Nephron (organoid): ENCODE measurements around the gene SLC29A4.
"Not testable (repeated sequence)": the region's sequence is repeated elsewhere in the genome, so short reads cannot be mapped to it uniquely, and the experiment has no call there.

Experiments used
- H3K27ac Mint-ChIP-seq, 3 experiments: 2 replicates each; pipeline ENCODE4 v1.8.0; 2020; ENCODE audit warnings: mixed read lengths in 3 of 3, mild to moderate bottlenecking in 2 of 3, moderate library complexity in 1 of 3
- H3K27me3 Mint-ChIP-seq: 2 replicates; pipeline ENCODE4 v1.8.0; 2021; ENCODE audit warnings: low read depth, mild to moderate bottlenecking, moderate library complexity, mixed read lengths
- H3K36me3 Mint-ChIP-seq: 2 replicates; pipeline ENCODE4 v1.8.0; 2020; ENCODE audit warnings: low read depth, mixed read lengths
- H3K4me1 Mint-ChIP-seq: 2 replicates; pipeline ENCODE4 v1.8.0; 2020; ENCODE audit warnings: mixed read lengths
- H3K4me3 Mint-ChIP-seq, 3 experiments: 2 replicates each; pipeline ENCODE4 v1.8.0; 2020; ENCODE audit warnings: mild to moderate bottlenecking in 3 of 3, mixed read lengths in 3 of 3, moderate library complexity in 2 of 3
- H3K9me3 Mint-ChIP-seq: 2 replicates; pipeline ENCODE4 v1.8.0; 2020; ENCODE audit warnings: mixed read lengths
- CTCF ChIP-seq, 3 experiments: fragments of 200-600 bp; sonication (generic); IDR thresholded peaks; one replicate each; pipeline ENCODE4 v1.5.0; 2021; ENCODE audit warnings: antibody characterized with exemption in 3 of 3; ENCODE audit not compliant: unreplicated experiment in 3 of 3

The SLC29A4 gene

DNA sequence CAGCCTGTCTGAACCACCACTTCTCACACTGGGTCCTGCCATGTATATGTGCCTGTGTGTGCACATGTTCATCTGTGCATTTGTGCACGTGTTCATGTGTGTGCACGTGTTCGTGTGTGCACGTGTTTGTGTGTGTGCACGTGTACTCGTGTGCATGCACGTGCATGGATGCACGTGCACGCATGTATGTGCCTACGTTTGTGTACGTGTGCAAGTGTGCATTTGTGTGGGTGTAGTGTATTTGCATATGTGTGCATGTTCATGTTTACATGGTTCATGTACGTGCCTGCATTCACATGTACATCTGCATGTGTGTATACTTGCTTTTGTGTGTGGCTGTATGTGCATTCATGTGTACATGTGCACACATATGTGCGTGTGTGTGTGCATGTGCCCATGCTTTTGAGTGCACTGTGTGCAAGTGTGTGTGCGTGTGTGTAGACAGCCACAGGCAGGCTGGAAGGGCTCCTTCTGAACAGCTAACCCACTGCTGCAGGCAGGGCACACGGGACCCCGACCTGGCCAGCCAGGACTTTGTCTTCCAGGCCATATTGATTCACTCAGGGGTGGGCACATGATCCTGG, 28.2 kb downstream of the SLC29A4 start:
- H3K36me3 Mint-ChIP-seq = peaks cover 45% of the 10 kb centered on the region

DNA sequence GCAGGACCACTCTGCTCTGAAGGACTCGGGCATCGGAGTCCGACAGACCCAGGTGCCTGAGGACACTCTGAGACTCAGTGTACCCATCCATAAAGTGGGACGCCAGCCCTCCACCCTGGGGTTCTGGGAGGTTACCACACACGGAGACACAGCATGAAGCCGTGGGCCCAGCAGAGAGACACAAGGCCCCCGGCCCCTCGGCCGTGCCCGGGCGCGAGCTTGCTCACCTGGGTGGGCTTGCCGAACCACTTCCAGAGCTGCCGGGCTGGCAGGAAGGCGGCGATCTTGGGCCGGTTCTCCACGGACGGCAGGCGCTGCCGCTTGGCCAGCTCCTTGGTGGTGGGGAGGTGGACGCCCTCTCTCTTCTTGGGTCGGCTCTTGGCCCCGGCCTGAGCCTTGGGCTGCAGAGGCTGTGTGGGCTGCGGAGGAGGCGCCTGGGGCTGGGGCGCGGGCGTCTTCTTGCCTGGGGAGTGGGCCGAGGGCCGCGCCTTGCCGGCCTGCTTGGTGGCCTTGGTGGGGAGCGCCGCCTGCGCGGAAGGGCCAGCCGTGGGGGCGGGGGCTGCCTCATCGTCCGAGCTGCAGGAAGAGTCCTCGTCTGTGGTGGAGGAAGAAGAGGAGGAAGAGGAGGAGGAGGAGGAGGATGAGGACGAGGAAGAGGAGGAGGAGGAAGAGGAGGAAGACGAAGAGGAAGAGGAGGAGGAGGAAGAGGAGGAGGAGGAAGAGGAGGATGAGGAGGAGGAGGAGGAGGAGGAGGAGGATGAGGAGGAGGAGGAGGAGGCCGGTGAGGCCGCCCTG, 29.7 kb downstream of the SLC29A4 start:
- not testable (repeated sequence) for H3K9me3 Mint-ChIP-seq, H3K27me3 Mint-ChIP-seq, H3K27ac Mint-ChIP-seq, H3K4me1 Mint-ChIP-seq, H3K4me3 Mint-ChIP-seq
- peaks cover 50% of the 10 kb centered on the region for H3K36me3 Mint-ChIP-seq

More for the DNA sequence above, 28.2 kb downstream of the SLC29A4 start:
- TF ChIP-seq CTCF (IDR thresholded peaks at IDR 0.05; ENCODE audit: unreplicated experiment in 3 of 3) = no peak
- H3K27me3 Mint-ChIP-seq = no peaks in the 10 kb centered on the region
- H3K4me3 Mint-ChIP-seq = no peak overlapping the region
- no peak overlapping the region for H3K27ac Mint-ChIP-seq
- H3K9me3 Mint-ChIP-seq = no peaks in the 10 kb centered on the region
- no peaks in the 10 kb centered on the region for H3K4me1 Mint-ChIP-seq

DNA sequence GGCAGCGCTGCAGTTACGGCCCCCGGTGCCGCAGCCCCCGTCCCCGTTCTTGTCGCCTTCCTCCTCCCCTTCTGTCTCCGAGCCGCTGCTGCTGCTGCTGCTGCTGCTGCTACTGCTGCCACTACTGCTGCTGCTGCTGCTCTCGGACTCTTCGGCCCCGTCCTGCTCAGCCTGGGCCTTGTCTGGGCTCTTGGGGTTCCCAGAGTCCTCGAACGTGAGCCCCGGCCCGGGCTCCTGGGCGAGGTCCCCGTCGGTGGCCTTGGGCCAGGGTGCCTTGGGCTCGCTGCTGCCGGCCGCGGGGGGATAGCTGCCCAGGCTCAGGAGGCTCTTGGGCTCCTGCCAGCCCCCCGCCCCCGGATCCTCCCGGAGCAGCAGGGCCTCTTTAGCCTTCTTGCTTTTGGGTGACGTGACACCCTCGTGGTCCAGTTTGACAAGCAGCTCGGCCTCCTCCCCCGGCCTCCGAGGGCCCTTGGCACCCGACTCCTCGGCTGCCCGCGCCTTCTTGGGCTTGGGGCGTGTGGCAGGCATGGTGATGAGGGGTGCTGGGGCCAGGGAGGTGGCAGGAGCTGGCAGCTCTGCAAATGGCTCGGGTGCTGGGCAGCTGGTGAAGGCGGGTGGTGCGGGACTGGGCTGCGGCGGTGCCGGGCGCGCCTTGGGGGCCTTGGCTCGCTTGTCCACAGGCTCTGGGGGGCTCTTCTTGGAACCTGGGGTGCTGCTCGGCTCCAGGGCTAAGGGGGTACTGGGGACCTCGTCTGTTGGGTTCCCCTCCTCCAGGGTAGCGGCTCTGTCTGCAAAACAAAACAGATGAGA, 30.5 kb downstream of the SLC29A4 start:
- H3K36me3 Mint-ChIP-seq = peaks cover 55% of the 10 kb centered on the region
- not testable (repeated sequence) for H3K4me3 Mint-ChIP-seq, H3K9me3 Mint-ChIP-seq, H3K27me3 Mint-ChIP-seq, H3K27ac Mint-ChIP-seq, H3K4me1 Mint-ChIP-seq

DNA sequence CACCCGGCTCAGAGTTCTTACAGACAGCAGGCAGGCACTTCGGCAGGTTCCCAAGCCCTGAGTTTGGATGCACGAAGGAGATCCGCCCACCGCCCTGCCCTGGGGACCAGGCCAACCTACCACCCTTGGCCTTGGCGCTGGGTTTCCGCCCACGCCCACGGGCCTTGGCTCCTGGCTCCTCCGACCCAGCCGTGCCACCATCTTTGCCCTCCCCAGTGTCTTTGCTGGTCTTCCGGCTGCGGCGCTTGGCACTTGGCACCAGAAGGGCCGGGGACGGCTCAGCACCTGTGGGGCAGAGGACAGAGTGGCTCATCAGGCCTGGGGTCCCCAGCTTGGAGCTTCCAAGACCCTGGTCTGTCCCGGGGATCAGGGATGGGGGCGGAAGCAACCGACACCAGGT, 32.1 kb downstream of the SLC29A4 start:
- no peak for TF ChIP-seq CTCF (IDR thresholded peaks at IDR 0.05; ENCODE audit: unreplicated experiment in 3 of 3)
- no peaks in the 10 kb centered on the region for H3K4me1 Mint-ChIP-seq
- H3K4me3 Mint-ChIP-seq = no peak overlapping the region
- peaks cover 17% of the 10 kb centered on the region for H3K9me3 Mint-ChIP-seq
- H3K36me3 Mint-ChIP-seq = peaks cover 67% of the 10 kb centered on the region
- H3K27ac Mint-ChIP-seq = no peak overlapping the region
- no peaks in the 10 kb centered on the region for H3K27me3 Mint-ChIP-seq

GRCh38 chr7:5315761-5316160, 33.0 kb downstream of the SLC29A4 start:
- H3K27ac Mint-ChIP-seq = no peak overlapping the region
- H3K4me1 Mint-ChIP-seq = no peaks in the 10 kb centered on the region
- TF ChIP-seq CTCF (IDR thresholded peaks at IDR 0.05; ENCODE audit: unreplicated experiment in 3 of 3) = no peak
- peaks cover 70% of the 10 kb centered on the region for H3K36me3 Mint-ChIP-seq
- H3K27me3 Mint-ChIP-seq = no peaks in the 10 kb centered on the region
- peaks cover 20% of the 10 kb centered on the region for H3K9me3 Mint-ChIP-seq
- H3K4me3 Mint-ChIP-seq = no peak overlapping the region

GRCh38 chr7:5318613-5319012, 35.9 kb downstream of the SLC29A4 start:
- Mint-ChIP-seq H3K9me3 (peaks cover 20% of the 10 kb centered on the region), H3K36me3 (peaks cover 78% of the 10 kb centered on the region)
- H3K4me3 Mint-ChIP-seq, H3K27ac Mint-ChIP-seq, H3K27me3 Mint-ChIP-seq, H3K4me1 Mint-ChIP-seq: not testable (repeated sequence)

- Mint-ChIP-seq H3K27ac (no peak overlapping the region), H3K36me3 (peaks cover 84% of the 10 kb centered on the region), H3K4me1 (no peaks in the 10 kb centered on the region), H3K9me3 (peaks cover 20% of the 10 kb centered on the region), H3K27me3 (no peaks in the 10 kb centered on the region), H3K4me3 (no peak overlapping the region)
- TF ChIP-seq CTCF (IDR thresholded peaks at IDR 0.05; ENCODE audit: unreplicated experiment in 3 of 3) = no peak
Observed at GRCh38 chr7:5320391-5320790, 37.6 kb downstream of the SLC29A4 start.
